Endodermal cell (in vitro differentiated cells): ENCODE data around the gene COLEC12. TPM values are rescaled to one million over a fixed set of nuclear protein-coding genes. Genes with fewer than 3 reads are reported as not detected.
A peak's percentile ranks its signal among the peaks of the same experiment; 100 is the strongest.

ENCODE experiments used
- DNase-seq: peaks from one replicate; pipeline ENCODE4 v3.0.0-alpha.2; 2017
- H3K27ac ChIP-seq: 2 replicates; pipeline ENCODE4 v1.5.1; 2013; ENCODE audit warnings: mild to moderate bottlenecking, low read depth, low read length, moderate library complexity
- H3K27me3 ChIP-seq: 2 replicates; pipeline ENCODE4 v1.6.1; 2013; ENCODE audit warnings: mild to moderate bottlenecking, low read length, moderate library complexity; ENCODE audit not compliant: insufficient read depth, control insufficient read depth, poor library complexity, severe bottlenecking
- H3K36me3 ChIP-seq: 2 replicates; pipeline ENCODE4 v1.7.0; 2013; ENCODE audit warnings: mild to moderate bottlenecking, low read length, moderate library complexity; ENCODE audit not compliant: control insufficient read depth, insufficient read depth
- H3K4me1 ChIP-seq: one replicate; pipeline ENCODE4 v1.7.0; 2013; ENCODE audit warnings: low read length; ENCODE audit not compliant: control insufficient read depth, insufficient read depth
- H3K4me3 ChIP-seq: 2 replicates; pipeline ENCODE4 v1.5.1; 2013; ENCODE audit warnings: mild to moderate bottlenecking, low read length, moderate library complexity
- H3K9ac ChIP-seq: 2 replicates; pipeline ENCODE4 v1.6.1; 2013; ENCODE audit warnings: mild to moderate bottlenecking, low read length, moderate library complexity; ENCODE audit not compliant: poor library complexity, severe bottlenecking; ENCODE audit errors: extremely low read depth
- H3K9me3 ChIP-seq: 2 replicates; pipeline ENCODE4 v1.6.1; 2013; ENCODE audit warnings: mild to moderate bottlenecking, low read length, moderate library complexity; ENCODE audit not compliant: control insufficient read depth
- H3K27ac Mint-ChIP-seq: 2 replicates; pipeline ENCODE4 v1.8.0; 2020; ENCODE audit warnings: mixed read lengths
- H3K27me3 Mint-ChIP-seq: 2 replicates; pipeline ENCODE4 v1.8.0; 2021; ENCODE audit warnings: mild to moderate bottlenecking, mixed read lengths; ENCODE audit not compliant: insufficient read depth
- H3K36me3 Mint-ChIP-seq: 2 replicates; pipeline ENCODE4 v1.8.0; 2020; ENCODE audit warnings: low read depth, mixed read lengths
- H3K4me1 Mint-ChIP-seq: 2 replicates; pipeline ENCODE4 v1.8.0; 2020; ENCODE audit warnings: mixed read lengths
- H3K4me3 Mint-ChIP-seq: 2 replicates; pipeline ENCODE4 v1.8.0; 2020; ENCODE audit warnings: mild to moderate bottlenecking, moderate library complexity, mixed read lengths
- H3K9me3 Mint-ChIP-seq: 2 replicates; pipeline ENCODE4 v1.8.0; 2020; ENCODE audit warnings: mild to moderate bottlenecking, mixed read lengths
- CTCF ChIP-seq: fragments of 200-600 bp; sonication (generic); conservative IDR thresholded peaks from 2 replicates; pipeline ENCODE4 v1.5.0; 2021; ENCODE audit warnings: antibody characterized with exemption, mild to moderate bottlenecking
- WGBS, 2 experiments: methylation state at CpG; one replicate each; pipeline versions ENCODE4 v1.1.5 to v1.1.7; 2013; ENCODE audit warnings: missing lambda C conversion rate in 2 of 2, mixed read lengths in 1 of 2; ENCODE audit not compliant: insufficient coverage in 1 of 2, insufficient read length in 1 of 2; 5-methylcytosine and 5-hydroxymethylcytosine counted together
- total RNA-seq, 2 donors: library from RNA; stranded (reverse); fragmentation: NEBNext Ultra II Directional in 1 of 2; extraction: Animal tissue kit (Norgen Biotek cat#: 25700) in 1 of 2; gene quantifications; 2 replicates in 1 of 2; 3 replicates in 1 of 2; pipeline ENCODE4 v1.2.1, GENCODE V29; 2021

The COLEC12 gene
- total RNA-seq, 2 donors from 2014 or later, result 123 TPM

- Histone ChIP-seq H3K36me3 (peaks cover 88% of the 10 kb centered on the region), H3K4me1 (no peaks in the 10 kb centered on the region), H3K27me3 (no peaks in the 10 kb centered on the region), H3K27ac (peak overlapping the region; percentile 12), H3K4me3 (no peak overlapping the region), H3K9ac (no peak overlapping the region), H3K9me3 (peaks cover 6% of the 10 kb centered on the region)
- peaks cover 10% of the 10 kb centered on the region for H3K9me3 Mint-ChIP-seq
- peaks cover 45% of the 10 kb centered on the region for H3K36me3 Mint-ChIP-seq
- no peak for TF ChIP-seq CTCF
- H3K4me3 Mint-ChIP-seq, result no peak overlapping the region
- no peaks in the 10 kb centered on the region for H3K27me3 Mint-ChIP-seq
- H3K4me1 Mint-ChIP-seq, result no peaks in the 10 kb centered on the region
- no peak for DNase-seq
- 76 to 83% methylated on average over 5 to 10 of the region's 10 CpGs for WGBS, 2 experiments
- no peak overlapping the region for H3K27ac Mint-ChIP-seq
Observed at GRCh38 chr18:399631-400135, 100.8 kb downstream of the COLEC12 start.

DNA sequence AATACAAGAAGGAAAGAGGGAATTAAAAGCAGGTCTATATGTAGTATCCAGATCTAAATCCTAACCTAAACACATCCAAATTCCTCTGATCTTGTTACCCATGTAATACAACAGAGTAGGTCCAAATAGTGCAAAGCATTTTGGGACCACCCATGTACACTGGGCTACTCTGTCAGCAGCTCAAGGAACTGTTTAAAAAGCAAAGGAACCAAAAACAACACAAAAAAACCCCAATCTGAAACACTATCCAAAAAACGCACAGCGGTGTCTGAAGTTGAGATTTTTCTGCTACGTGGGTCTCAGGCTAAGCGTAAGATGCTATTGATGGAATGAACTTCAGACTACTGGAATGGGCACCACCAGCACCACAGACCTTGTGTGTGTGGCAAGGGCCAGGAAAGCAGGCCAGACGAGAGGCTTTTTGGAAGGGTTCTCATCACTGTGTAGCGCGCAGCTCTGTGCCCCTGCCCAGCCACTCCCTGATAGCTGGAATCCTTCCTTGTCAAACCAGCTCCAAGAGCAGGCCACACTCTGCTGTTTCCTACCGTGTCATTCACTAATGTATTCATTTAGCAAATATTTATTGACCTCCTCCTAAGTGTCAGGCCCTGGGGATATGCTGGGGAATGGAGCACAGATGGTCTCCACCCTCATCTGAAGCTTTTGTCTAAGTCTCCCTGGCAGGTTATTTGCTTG, 101.4 kb downstream of the COLEC12 start:
- Mint-ChIP-seq H3K27me3 (no peaks in the 10 kb centered on the region), H3K27ac (no peak overlapping the region), H3K4me3 (no peak overlapping the region), H3K9me3 (peaks cover 4% of the 10 kb centered on the region), H3K4me1 (no peaks in the 10 kb centered on the region), H3K36me3 (peaks cover 40% of the 10 kb centered on the region)
- no peak for TF ChIP-seq CTCF
- Histone ChIP-seq H3K9me3 (peaks cover 1% of the 10 kb centered on the region), H3K27me3 (no peaks in the 10 kb centered on the region), H3K9ac (no peak overlapping the region), H3K27ac (no peak overlapping the region), H3K36me3 (peaks cover 88% of the 10 kb centered on the region), H3K4me1 (no peaks in the 10 kb centered on the region), H3K4me3 (no peak overlapping the region)
- 81 to 92% methylated on average over 5 to 8 of the region's 8 CpGs for WGBS, 2 experiments
- DNase-seq, result no peak

GRCh38 chr18:396556-396955, 103.9 kb downstream of the COLEC12 start:
- no peaks in the 10 kb centered on the region for H3K9me3 Mint-ChIP-seq
- peaks cover 19% of the 10 kb centered on the region for H3K36me3 Mint-ChIP-seq
- Histone ChIP-seq H3K36me3 (peaks cover 71% of the 10 kb centered on the region), H3K4me3 (no peak overlapping the region), H3K9ac (no peak overlapping the region), H3K4me1 (no peaks in the 10 kb centered on the region), H3K27ac (no peak overlapping the region), H3K9me3 (no peaks in the 10 kb centered on the region), H3K27me3 (no peaks in the 10 kb centered on the region)
- no peaks in the 10 kb centered on the region for H3K4me1 Mint-ChIP-seq
- 90 to 91% methylated on average over 3 of the region's 3 CpGs for WGBS, 2 experiments
- no peak for TF ChIP-seq CTCF
- H3K27me3 Mint-ChIP-seq, result no peaks in the 10 kb centered on the region
- H3K4me3 Mint-ChIP-seq, result no peak overlapping the region
- no peak for DNase-seq
- no peak overlapping the region for H3K27ac Mint-ChIP-seq
